Caco-2 (cell line): Measurements from ENCODE around the gene CCNL2. TPM values are rescaled to one million over a fixed set of nuclear protein-coding genes. Genes with fewer than 3 reads are reported as not detected.

Source experiments
- BruUV-seq: library from RNA; stranded (reverse); fragments of 400-500 nt; replicated peaks from 2 replicates; lab custom pipeline; 2021; lab: Mats Ljungman, UMichigan
- CTCF ChIA-PET: fragments of 300-600 bp; sonication (Branson Sonifier 250); formaldehyde crosslinking; loops from one replicate; lab custom pipeline; 2022; ENCODE audit warnings: antibody characterized with exemption; lab: Charles Lee
- POLR2A ChIA-PET: fragments of 300-600 bp; sonication (Branson Sonifier 250); formaldehyde crosslinking; loops from one replicate; lab custom pipeline; 2022; ENCODE audit warnings: antibody characterized with exemption; lab: Charles Lee
- DNase-seq, 2 experiments: peaks; one replicate each; pipeline versions ENCODE4 v3.0.0 to v3.0.0-alpha.2; 2020 to 2022
- H3K27me3 ChIP-seq: replicated peaks from 2 replicates; pipeline ENCODE4 v1.6.0; 2011; ENCODE audit warnings: low read length; ENCODE audit not compliant: control insufficient read depth, insufficient read depth
- H3K36me3 ChIP-seq: 2 replicates; pipeline ENCODE4 v1.5.1; 2011; ENCODE audit warnings: low read length; ENCODE audit not compliant: control insufficient read depth, insufficient read depth
- H3K4me1 ChIP-seq: fragments of 250-450 bp; sonication (Bioruptor Pico); 2 replicates; pipeline ENCODE4 v1.5.1; 2020; ENCODE audit warnings: mild to moderate bottlenecking
- H3K4me3 ChIP-seq: 2 replicates; pipeline ENCODE4 v1.5.1; 2011; ENCODE audit warnings: low read depth, mild to moderate bottlenecking, control low read depth, low read length
- H3K9me3 ChIP-seq: fragments of 250-450 bp; sonication (Bioruptor Pico); 2 replicates; pipeline ENCODE4 v1.5.1; 2020; ENCODE audit warnings: mild to moderate bottlenecking, moderate library complexity
- H3K27ac Mint-ChIP-seq: one replicate; pipeline ENCODE4 v1.8.0; 2022; ENCODE audit warnings: mixed read lengths; ENCODE audit not compliant: unreplicated experiment
- H3K27me3 Mint-ChIP-seq: one replicate; pipeline ENCODE4 v1.8.0; 2022; ENCODE audit warnings: mixed read lengths; ENCODE audit not compliant: insufficient read depth, unreplicated experiment
- H3K36me3 Mint-ChIP-seq: one replicate; pipeline ENCODE4 v1.8.0; 2022; ENCODE audit warnings: mild to moderate bottlenecking, mixed read lengths; ENCODE audit not compliant: insufficient read depth, unreplicated experiment
- H3K4me1 Mint-ChIP-seq: one replicate; pipeline ENCODE4 v1.8.0; 2022; ENCODE audit warnings: low read depth, mixed read lengths; ENCODE audit not compliant: unreplicated experiment
- H3K4me3 Mint-ChIP-seq: one replicate; pipeline ENCODE4 v1.8.0; 2022; ENCODE audit warnings: mild to moderate bottlenecking, moderate library complexity, mixed read lengths; ENCODE audit not compliant: unreplicated experiment
- H3K9me3 Mint-ChIP-seq: one replicate; pipeline ENCODE4 v1.8.0; 2022; ENCODE audit warnings: mixed read lengths; ENCODE audit not compliant: unreplicated experiment
- CTCF ChIP-seq, 2 experiments: fragments of 200-600 bp in 1 of 2; IDR thresholded peaks; 1 replicate in 1 of 2; 2 replicates in 1 of 2; pipeline versions ENCODE4 v1.5.1 to v1.8.0; 2011 to 2022; ENCODE audit warnings: antibody characterized with exemption in 1 of 2, control low read depth in 1 of 2, inconsistent platforms in 1 of 2, low read depth in 1 of 2, low read length in 1 of 2, mild to moderate bottlenecking in 1 of 2, moderate library complexity in 1 of 2; ENCODE audit not compliant: insufficient read depth in 1 of 2, severe bottlenecking in 1 of 2, unreplicated experiment in 1 of 2
- intact Hi-C: fragments of 100-400 bp; cut with micrococcal nuclease; formaldehyde crosslinking; loops from one replicate; pipeline ENCODE4 v1.10.0; 2022; ENCODE audit not compliant: unreplicated experiment
- total RNA-seq: library from RNA; stranded (reverse); gene quantifications from 2 replicates; pipeline ENCODE4 v1.2.3, GENCODE V29; 2022

CCNL2 gene
- total RNA-seq, 1 experiment from 2014 or later = 147 TPM

GRCh38 chr1:1433804-1434130 is 34.6 kb upstream of the CCNL2 start:
- Mint-ChIP-seq H3K27ac (peak overlapping the region; percentile 89), H3K4me3 (peak overlapping the region; percentile 55), H3K27me3 (no peaks in the 10 kb centered on the region), H3K9me3 (no peaks in the 10 kb centered on the region), H3K36me3 (peaks cover 8% of the 10 kb centered on the region), H3K4me1 (peaks cover 5% of the 10 kb centered on the region)
- DNase-seq = no peak
- Histone ChIP-seq H3K9me3 (no peaks in the 10 kb centered on the region), H3K4me1 (peaks cover 74% of the 10 kb centered on the region), H3K36me3 (no peaks in the 10 kb centered on the region), H3K4me3 (no peak overlapping the region), H3K27me3 (no peaks in the 10 kb centered on the region)
- CTCF ChIA-PET = interaction anchor here (1.1 kb wide), 2 partner anchors 26 to 32 kb away, joined by 3 read pairs; no protein-coding TSS in a partner anchor
- intact Hi-C loops = loop anchor here (1.0 to 5.0 kb wide), 2 partner anchors 25 to 36 kb away; partner anchors contain the start of gene CCNL2
- no TSS peak for BruUV-seq
- TF ChIP-seq CTCF (IDR thresholded peaks at IDR 0.05; ENCODE audit: insufficient read depth in 1 of 2, low read depth in 1 of 2, low read length in 1 of 2, severe bottlenecking in 1 of 2, unreplicated experiment in 1 of 2) = no peak
- POLR2A ChIA-PET = no interaction called here

- H3K4me1 ChIP-seq = peaks cover 70% of the 10 kb centered on the region
- Mint-ChIP-seq H3K27me3 (no peaks in the 10 kb centered on the region), H3K4me1 (peaks cover 5% of the 10 kb centered on the region), H3K9me3 (no peaks in the 10 kb centered on the region), H3K4me3 (peak overlapping the region; percentile 55), H3K36me3 (peaks cover 8% of the 10 kb centered on the region), H3K27ac (peak overlapping the region; percentile 89)
- no peak overlapping the region for H3K4me3 ChIP-seq
- CTCF ChIA-PET = interaction anchor here (0.9 to 1.1 kb wide), 3 partner anchors 25 to 34 kb away, joined by 3 read pairs; partner anchors contain the start of gene CCNL2
- POLR2A ChIA-PET = interaction anchor here (0.8 to 1.9 kb wide), 2 partner anchors 25 to 34 kb away, joined by 7 to 8 read pairs; partner anchors contain the start of gene CCNL2
- no peak for TF ChIP-seq CTCF (IDR thresholded peaks at IDR 0.05; ENCODE audit: insufficient read depth in 1 of 2, low read depth in 1 of 2, low read length in 1 of 2, severe bottlenecking in 1 of 2, unreplicated experiment in 1 of 2)
- no peaks in the 10 kb centered on the region for H3K9me3 ChIP-seq
- H3K27me3 ChIP-seq = no peaks in the 10 kb centered on the region
- DNase-seq = peak; percentile 93 to 95
- no peaks in the 10 kb centered on the region for H3K36me3 ChIP-seq
- intact Hi-C loops = loop anchor here (1.0 to 5.0 kb wide), 2 partner anchors 25 to 36 kb away; partner anchors contain the start of gene CCNL2
- BruUV-seq = no TSS peak
Observed at GRCh38 chr1:1432951-1433803, 34.0 kb upstream of the CCNL2 start.

GRCh38 chr1:1432274-1432950 is 33.3 kb upstream of the CCNL2 start:
- DNase-seq = no peak
- ChIA-PET CTCF (interaction anchor here (0.9 to 1.1 kb wide), 3 partner anchors 25 to 33 kb away, joined by 3 read pairs; partner anchors contain the start of gene CCNL2), POLR2A (interaction anchor here (0.6 to 1.9 kb wide), 3 partner anchors 16 to 34 kb away, joined by 6 to 8 read pairs (median 7); partner anchors contain the start of gene CCNL2)
- no peak for TF ChIP-seq CTCF (IDR thresholded peaks at IDR 0.05; ENCODE audit: insufficient read depth in 1 of 2, low read depth in 1 of 2, low read length in 1 of 2, severe bottlenecking in 1 of 2, unreplicated experiment in 1 of 2)
- H3K36me3 Mint-ChIP-seq = peaks cover 8% of the 10 kb centered on the region
- no TSS peak for BruUV-seq
- peaks cover 5% of the 10 kb centered on the region for H3K4me1 Mint-ChIP-seq
- no peaks in the 10 kb centered on the region for H3K36me3 ChIP-seq
- no peaks in the 10 kb centered on the region for H3K27me3 ChIP-seq
- no peaks in the 10 kb centered on the region for H3K9me3 ChIP-seq
- intact Hi-C loops = loop anchor here (5.0 kb wide), 1 partner anchor 35 kb away; the partner anchor contains the start of gene CCNL2
- peaks cover 62% of the 10 kb centered on the region for H3K4me1 ChIP-seq
- no peaks in the 10 kb centered on the region for H3K9me3 Mint-ChIP-seq
- peak overlapping the region; percentile 89 for H3K27ac Mint-ChIP-seq
- H3K4me3 Mint-ChIP-seq = peak overlapping the region; percentile 55
- H3K27me3 Mint-ChIP-seq = no peaks in the 10 kb centered on the region
- no peak overlapping the region for H3K4me3 ChIP-seq
